Renal cortex interstitium (tissue), 11 donors: ENCODE measurements around the gene SHFL. TPM values are rescaled to one million over a fixed set of nuclear protein-coding genes. Genes with fewer than 3 reads are reported as not detected.

Experiments used
- DNase-seq, 11 donors: peaks; one replicate each; pipeline ENCODE4 v3.0.0-alpha.2; 2013; ENCODE audit warnings: low read depth in 9 of 11, low spot score in 4 of 11; ENCODE audit errors: extremely low read depth in 1 of 11
- polyA plus RNA-seq, 3 donors: library from polyadenylated mRNA; unstranded; fragments of 120-200 nt; gene quantifications; one replicate each; pipeline ENCODE4 v1.2.1, GENCODE V29; 2013; ENCODE audit not compliant: insufficient read length in 3 of 3

The SHFL gene
- polyA plus RNA-seq, 3 donors, result 24.1 to 31.0 (median 25.9) TPM

DNA sequence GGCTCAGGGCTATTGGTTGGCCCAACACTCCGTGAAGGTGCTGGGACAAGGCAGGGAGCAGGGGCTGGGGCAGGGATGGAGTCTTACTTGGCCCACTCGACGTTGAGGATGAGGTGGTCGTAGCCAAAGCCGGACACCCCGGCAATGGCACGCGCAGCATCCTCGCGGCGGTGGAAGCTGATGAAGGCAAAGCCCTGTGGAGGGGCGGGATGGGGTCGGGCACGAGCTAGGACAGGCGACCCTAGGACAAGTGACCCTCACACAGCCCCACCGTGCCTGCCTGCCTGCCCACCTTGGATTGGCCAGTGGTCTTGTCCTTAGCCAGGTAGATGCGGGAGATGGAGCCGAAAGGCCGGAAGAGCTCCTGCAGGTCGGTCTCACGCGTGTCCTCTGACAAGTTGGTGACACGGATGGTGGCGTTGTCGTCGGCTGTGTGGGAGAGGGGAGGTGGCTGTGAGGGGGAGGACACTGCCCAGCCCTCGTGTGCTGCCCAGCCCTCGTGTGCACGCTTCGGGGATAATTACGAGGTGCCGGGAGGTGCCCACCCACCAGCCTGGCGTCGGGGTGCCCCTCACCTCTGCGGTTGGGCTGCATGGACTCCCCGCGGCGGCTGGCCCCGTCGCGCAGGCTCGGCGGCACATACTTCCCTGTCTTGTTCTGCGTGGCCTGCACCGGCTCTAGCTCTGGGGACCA is 29.4 kb downstream of the SHFL start:
- no peak for DNase-seq

DNA sequence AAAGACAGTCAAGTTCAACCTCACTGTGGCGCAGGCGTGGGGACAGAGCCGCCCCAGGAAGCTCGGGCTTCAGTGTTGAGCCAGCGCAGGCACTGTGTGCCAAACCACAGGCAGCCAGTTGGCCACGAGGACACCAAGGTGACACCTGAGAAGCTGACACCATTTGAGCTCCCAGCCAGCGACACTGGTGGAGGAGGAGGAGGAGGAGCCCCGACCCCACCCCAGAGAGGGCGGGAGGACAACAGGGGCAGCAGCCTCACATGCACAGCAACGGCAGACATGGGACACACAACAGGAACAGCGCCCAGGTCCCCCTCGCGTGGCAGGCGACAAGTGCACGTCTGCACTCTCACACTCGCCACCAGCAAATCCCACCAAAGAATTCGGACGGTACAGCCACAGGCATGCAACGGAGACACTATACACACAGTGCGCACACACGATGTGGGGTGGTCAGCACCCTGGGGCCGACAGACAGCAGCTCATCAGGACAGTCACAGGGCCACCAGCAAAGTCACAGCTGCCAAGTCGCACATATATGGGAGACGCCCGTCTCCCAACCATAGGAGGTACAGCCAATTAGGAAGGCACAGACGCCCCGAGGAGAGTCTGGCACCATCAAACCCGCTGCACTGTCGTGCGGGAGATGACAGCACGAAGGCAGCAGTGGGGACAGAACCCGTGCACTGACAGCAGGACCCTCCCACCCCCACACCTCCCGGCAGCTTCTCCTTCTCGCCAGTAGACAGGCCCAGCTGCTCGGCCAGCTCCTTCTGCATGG is 30.2 kb downstream of the SHFL start:
- no peak for DNase-seq

DNA sequence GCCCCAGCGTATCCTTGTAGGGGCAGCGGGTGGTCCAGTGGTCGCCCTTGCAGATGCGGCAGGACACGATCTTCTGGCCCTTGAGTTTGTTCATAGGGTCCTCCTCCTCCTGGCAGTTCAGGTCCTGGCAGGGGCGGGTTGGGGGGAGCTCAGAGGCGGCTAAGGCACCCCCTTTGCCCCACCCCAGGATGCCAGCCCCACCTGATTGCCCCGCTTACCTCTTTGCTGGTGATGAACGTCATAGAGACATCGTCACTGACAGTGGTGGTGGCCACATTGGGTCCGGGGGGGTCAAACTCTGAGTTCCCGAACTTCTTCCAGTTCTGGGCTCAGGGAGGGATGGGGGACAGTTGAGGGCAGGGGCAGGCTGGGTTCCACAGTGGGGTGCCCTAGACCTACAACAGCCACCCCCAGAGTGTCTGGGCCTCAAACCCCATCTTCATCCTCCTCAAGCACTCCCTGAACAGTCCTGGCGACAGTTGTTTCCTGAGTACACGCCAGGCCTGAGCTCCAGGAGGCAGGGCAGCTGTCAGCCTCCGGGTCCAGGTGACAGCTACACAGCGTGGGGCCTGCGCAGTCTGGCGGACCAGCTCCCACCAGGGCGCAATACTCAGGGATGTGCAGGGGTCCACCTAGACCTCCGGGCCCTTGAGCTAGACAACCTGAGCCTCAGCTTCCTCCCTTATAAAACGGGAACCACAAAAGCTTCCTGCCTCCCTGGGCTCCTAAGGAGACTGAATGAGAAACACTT is 30.9 kb downstream of the SHFL start:
- no peak for DNase-seq

DNA sequence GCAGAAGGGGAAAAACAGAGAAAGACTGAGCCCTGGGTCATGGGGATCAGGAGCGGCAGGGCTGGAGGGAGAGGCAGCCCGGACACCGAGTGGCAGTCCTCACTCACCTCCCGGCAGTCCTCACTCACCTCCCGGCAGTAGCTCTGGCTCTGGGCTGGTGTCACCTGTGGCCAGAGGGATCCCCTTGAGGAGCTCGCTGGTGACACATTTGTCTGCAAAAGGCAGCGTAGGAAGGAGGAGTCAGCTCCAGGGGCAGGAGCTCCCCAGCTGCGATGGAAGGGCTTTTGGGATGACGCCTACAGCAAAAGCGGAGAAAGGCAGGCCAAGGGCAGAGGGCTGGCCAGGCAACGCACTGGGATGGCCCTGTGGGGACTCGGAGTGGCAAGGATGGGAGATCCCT is 32.8 kb downstream of the SHFL start:
- DNase-seq, result no peak

DNA sequence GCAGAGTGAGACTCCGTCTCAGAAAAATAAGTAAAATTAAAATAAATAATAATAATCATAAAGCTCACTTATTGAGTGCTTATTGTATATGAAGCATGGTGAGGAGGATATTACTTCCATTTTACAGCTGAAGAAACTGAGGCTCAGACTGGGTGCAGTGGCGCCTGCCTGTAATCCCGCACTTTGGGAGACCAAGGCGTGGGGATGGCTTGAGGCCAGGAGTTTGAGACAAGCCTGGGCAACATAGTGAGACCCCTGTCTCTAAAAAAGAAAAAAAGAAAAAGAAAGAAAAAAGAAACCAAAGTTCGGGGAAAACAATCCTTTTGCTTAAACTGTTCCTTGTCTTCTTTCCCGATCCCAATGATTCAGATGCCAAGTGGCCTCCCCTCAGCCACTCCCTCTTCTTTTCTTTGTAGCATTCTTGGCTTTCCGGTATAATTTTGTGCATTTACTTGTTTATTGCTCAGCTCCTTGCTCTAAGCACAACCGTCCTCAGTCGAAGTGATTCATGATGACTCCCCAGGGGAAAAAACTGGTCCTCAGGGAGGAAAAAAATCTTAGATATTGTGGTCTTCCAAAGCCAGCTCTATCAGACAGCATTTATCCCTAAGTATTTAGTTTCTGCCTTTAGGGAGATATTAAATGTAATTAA is 34.5 kb downstream of the SHFL start:
- no peak for DNase-seq

DNA sequence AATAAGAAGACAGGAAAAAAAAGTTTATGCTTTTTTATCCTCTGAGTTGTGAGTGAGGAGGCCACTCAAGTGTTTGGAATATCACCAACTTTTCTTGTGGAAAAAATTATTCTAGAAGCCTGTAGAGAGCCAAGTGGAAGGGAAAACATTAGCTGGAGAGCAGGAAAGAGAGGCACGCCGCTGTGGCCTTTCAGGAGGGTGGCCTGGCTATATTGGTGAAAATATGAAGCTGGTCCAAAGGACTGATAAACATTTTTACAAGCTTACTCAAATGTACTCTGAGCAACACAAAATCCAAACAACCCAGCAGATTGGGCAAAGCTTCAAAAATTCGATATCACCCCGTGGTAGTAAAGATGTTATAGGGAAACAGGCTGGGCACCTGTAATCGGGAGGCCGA is 35.9 kb downstream of the SHFL start:
- DNase-seq, result no peak

DNA sequence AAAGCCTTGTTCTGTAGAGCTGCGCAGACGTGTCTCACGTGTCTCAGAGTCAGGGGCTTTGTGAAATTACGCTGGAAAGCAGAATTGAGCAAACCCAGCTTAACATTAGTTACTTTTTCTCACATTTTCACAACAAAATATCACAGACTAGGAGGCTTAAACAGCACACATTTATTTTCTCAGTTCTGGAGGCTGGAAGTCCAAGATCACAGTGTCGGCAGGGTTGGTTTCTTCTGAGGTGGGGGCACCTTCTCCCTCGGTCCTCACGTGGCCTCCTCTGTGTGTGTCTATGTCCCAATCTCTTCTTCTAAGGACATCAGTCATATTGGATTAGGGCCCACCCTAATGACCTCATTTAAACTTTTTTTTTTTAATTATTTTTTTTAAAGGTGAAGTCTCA is 38.3 kb downstream of the SHFL start:
- DNase-seq, result no peak

- no peak for DNase-seq
These were observed 40.1 kb downstream of the SHFL start for GRCh38 chr19:10126213-10126639.

DNA sequence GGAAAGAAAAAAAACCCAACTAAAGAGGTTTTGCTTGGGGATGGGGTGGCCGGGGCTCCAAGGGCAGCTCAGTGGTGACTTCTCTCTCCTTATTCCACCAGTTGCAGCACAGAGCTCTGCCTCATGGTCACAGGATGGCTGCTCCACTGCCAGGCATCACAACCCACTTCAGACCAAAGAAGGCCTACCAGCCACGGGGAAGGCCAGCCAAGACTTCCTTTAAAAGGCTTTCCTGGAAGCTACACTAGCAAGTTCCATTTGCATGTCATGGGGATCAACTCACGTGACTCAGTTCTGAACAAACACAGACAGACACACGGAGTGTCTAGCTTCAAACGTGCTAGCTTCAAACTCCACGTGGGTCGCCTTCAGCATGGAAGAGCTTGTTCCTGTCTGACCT is 46.8 kb downstream of the SHFL start:
- DNase-seq, result no peak

GRCh38 chr19:10133596-10133995 is 47.5 kb downstream of the SHFL start:
- no peak for DNase-seq

GRCh38 chr19:10134040-10134439 is 47.9 kb downstream of the SHFL start:
- no peak for DNase-seq

GRCh38 chr19:10135551-10136334 is 49.6 kb downstream of the SHFL start:
- no peak for DNase-seq

DNA sequence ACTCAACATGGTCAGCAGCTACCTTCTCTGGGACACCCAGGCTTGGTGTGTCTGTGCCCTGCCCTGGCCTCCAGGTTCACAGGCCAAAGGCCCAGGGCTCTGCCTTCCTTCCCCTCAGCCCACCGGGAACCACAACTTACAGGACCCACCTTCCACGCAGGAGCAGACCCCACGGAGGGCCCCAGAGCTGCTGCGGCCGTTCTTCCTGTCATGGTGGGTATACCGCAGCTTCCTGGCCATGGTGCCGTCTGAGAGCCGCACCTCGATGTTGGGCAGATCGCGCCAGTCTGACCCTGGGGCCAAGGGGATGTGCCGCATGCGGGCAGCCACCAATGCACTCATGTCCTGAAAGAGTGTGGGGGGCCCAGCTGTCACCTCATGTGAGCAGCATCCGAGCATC is 50.8 kb downstream of the SHFL start:
- no peak for DNase-seq

- no peak for DNase-seq
These were observed 51.9 kb downstream of the SHFL start for GRCh38 chr19:10137751-10138682.

DNA sequence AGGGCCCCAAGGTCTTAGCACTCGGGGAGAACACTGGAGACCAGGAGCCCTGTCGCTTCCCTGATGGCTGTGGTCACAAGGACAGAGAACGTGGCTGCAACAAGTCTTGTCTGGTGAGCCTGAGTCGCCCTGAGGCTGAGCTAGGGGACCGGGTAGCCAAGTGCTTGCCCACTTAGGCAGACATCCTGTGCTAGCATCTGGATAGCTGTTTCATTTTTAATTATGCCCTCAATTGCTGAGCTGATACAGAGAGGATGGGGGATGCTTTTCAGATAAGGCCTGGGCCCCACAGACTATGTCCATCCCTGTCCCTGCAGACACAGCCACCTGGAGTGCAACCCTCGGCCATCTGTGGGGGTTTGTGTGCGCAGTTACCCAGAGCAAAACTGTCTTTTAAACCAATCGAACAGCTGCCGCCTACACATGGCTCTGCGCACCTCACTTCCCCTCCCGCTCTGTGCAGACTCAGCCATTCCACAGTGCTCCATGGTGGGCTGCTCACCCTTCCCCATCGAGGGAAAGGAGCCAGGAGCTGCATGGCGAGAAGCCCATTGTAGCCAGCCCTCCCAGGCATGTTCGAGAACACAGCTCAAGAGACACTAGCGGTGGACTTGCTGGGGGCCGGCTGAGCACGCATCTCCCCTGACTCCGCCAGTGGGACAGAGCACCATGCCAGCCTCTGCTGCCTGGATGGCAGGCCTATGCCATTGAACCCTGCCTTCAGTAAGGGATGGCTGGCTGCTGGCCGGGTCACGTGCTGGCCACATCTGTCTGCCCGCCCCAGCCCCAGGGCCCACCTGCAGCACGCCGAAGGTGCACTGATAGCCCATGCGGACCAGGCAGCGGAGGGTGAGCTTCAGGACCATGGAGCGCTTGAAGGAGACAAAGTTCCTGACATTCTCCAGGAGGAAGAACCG is 53.0 kb downstream of the SHFL start:
- DNase-seq, result no peak

DNA sequence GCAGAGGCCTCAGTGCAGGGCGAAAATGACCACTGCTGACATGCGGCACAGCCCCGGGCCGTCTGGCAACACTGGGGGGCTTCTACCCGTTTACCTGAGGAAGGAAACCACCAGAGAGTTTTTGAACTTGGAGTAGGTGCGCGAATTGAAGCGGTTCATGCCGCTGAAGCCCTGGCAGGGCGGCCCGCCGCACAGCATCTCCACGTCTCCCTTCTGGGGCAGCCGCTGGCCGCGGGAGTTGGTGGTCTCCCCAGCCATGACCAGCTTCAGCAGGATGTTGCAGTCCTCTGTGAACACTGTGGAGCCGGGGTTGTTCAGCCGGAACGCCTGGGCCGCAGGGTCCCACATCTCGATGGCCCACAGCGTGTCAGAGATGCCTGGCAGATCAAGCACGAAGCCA is 53.8 kb downstream of the SHFL start:
- DNase-seq, result no peak

- no peak for DNase-seq
These were observed 55.4 kb downstream of the SHFL start for GRCh38 chr19:10141479-10141878.
